ENCODE data around the gene SULT1B1.

The SULT1B1 gene

GRCh38 chr4:69684804-69685203, 75.6 kb downstream of the SULT1B1 start:
- DNase-seq: no peak

Data from activated CD4-positive, alpha-beta T cell treated with anti-CD3 and anti-CD28 coated beads for 48 hours (primary cell).